HG03469 (cell line): ENCODE results near the gene CAMKMT.

Experiments
- ATAC-seq: cut with Tn5 transposase; IDR thresholded peaks from one replicate; pipeline ENCODE4 v1.9.1; 2021; ENCODE audit warnings: mild to moderate bottlenecking, moderate library complexity, moderate number of reproducible peaks; ENCODE audit not compliant: unreplicated experiment

CAMKMT gene

DNA sequence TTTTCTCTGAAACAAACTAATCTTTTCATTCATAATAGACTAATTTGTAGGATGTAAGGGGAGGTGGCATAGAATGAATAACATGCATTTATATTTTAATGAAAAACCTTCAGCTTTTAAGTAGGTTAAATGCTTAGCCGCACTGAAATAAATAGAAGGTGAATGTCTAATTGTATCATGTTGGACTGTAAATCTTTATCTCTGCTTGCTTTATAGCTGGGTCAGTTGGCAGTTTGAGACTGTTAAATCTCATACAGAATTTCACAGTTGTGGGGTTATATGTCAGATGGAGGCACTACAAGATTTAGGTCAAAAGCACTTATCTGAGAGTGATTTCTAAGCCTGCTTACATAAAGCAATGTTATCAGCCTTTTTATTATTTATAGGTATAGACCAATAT, 405.0 kb downstream of the CAMKMT start:
- ATAC-seq = no peak

- ATAC-seq = no peak
Measured at GRCh38 chr2:44767691-44768090, 405.9 kb downstream of the CAMKMT start.

- ATAC-seq = no peak
Measured at GRCh38 chr2:44768438-44769236, 406.9 kb downstream of the CAMKMT start.

DNA sequence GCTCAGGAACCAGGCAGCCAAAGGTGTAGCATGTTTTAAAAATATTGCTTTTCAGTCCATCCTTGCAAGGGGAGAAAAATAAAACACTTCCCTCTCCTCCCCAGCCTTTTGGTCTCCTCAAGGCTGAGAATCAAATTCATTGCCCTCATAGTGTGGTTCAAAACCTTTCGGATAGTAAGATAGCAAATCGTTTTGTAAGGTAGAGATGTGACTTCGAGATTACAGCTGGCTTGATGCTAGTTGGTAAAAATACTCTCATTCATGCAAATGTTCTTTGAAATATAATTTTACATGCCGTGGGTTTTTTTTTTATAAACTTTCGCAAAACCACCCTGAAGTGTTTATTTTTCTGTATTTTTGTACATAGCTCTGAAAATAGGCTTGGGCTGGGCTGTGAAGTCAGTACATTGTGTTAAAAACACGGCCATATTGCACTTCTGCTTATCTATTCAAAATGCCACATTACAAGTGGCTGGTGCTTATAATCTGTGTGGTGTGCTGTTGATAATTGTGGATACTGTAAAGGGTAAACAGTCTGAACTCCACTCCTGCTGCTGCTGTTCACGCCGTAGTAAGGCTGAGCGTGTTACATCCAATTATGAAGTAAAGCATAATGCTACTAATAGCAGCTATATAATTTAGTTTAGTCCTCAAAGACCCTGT, 407.7 kb downstream of the CAMKMT start:
- ATAC-seq = no peak

- no peak for ATAC-seq
Measured at GRCh38 chr2:44770221-44771195, 408.8 kb downstream of the CAMKMT start.

DNA sequence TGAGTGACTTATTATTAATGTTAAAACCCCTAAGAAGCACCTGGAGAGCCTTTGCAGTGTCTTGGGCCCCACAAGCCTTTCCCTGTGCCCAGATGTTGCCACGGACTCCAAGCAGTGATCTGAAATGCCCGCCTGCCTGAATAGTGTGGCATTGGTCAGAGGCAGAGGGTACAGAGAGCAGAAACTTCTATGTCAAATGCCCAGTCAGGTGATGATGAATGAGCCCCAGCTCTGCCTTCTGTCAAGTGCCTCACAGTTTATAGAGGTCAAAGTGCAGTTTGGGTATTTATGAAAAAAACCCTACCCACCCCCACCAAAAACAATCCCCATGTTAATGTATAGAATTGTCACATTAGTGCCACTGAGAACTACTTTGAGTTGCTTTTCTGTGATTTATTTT, 409.8 kb downstream of the CAMKMT start:
- no peak for ATAC-seq

- no peak for ATAC-seq
Measured at GRCh38 chr2:44772131-44772530, 410.4 kb downstream of the CAMKMT start.

- no peak for ATAC-seq
Measured at GRCh38 chr2:44772669-44773378, 411.1 kb downstream of the CAMKMT start.

GRCh38 chr2:44774826-44775492, 413.2 kb downstream of the CAMKMT start:
- no peak for ATAC-seq

- no peak for ATAC-seq
Measured at GRCh38 chr2:44777036-44777435, 415.3 kb downstream of the CAMKMT start.

DNA sequence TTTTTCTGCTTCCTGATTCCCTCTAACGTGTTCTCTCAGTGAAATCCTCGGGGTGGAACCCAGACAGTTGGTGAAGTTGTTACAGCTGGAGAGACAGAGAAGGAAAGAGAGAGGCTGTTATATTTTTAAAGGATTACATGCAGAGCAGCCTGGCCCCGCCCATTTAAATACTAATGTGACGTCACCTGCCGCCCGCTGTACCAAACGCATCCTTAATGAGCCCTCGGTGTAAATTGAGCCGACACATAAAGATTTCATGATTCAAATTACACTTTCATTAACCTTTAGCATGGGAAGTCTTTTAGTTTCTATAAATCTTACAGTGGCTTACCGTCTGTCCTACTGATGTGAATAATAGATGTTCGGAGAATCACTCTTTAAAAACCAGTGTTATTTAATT, 415.8 kb downstream of the CAMKMT start:
- ATAC-seq = no peak

- peak; percentile 21 for ATAC-seq
Measured at GRCh38 chr2:44778221-44778654, 416.5 kb downstream of the CAMKMT start.

- ATAC-seq = peak; percentile 81
Measured at GRCh38 chr2:44778671-44779476, 417.1 kb downstream of the CAMKMT start.

DNA sequence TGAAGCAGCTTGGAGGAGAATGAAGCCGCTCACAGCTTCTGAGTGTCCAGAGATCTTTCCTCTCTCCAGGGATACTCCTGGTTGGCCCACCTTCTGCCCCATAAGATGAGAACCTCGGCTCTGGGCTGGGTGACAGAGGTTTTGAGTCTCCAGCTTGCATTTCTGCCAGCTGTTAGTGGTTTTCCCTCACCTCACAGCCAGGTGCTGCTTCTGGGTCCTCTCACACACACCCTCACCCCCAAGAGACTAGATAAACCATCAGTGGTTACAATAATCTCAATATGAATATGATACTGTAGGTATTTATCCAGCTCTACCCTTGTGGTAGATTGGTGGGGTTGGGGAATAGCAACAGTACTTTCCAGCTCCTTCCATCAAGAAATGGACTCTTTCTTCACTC, 418.0 kb downstream of the CAMKMT start:
- no peak for ATAC-seq

DNA sequence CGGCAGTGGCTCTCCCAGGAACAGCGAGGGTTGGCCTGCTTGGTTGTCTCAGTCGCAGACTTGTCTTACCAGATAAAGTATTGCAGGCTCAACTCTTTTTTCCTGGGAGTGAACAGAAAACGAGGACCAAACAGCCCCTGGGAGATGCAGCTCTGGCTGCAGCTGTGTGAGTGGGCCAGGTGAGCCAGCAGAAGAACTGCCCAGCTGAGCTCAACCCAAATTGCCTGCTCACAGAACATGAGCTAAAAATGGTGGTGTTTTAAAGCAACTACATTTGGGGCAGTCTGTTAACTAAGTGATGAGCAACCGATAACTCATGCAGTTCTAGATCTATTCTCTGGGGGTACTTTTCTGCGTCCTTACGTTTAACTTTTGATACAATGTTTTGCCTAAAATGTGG, 418.7 kb downstream of the CAMKMT start:
- no peak for ATAC-seq

DNA sequence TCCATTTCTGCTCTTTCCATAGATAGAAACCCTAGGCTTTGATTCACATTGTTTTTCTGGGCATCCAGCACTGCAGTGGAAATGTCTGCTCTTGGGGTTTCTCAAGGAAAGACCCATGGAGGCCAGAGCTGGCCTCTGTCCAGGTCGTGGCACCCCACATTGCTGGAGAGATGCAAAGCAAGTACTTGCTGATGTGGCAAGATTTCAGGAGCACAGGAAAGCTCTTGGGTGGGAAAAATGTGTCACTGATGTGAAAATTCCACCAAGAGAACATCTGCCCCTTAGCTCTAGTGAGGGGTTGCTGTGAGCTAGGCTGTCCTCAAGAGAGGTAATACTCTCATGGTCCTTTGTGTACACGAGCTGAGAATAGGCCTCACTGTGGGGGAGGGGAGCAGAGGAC, 423.7 kb downstream of the CAMKMT start:
- ATAC-seq = no peak

DNA sequence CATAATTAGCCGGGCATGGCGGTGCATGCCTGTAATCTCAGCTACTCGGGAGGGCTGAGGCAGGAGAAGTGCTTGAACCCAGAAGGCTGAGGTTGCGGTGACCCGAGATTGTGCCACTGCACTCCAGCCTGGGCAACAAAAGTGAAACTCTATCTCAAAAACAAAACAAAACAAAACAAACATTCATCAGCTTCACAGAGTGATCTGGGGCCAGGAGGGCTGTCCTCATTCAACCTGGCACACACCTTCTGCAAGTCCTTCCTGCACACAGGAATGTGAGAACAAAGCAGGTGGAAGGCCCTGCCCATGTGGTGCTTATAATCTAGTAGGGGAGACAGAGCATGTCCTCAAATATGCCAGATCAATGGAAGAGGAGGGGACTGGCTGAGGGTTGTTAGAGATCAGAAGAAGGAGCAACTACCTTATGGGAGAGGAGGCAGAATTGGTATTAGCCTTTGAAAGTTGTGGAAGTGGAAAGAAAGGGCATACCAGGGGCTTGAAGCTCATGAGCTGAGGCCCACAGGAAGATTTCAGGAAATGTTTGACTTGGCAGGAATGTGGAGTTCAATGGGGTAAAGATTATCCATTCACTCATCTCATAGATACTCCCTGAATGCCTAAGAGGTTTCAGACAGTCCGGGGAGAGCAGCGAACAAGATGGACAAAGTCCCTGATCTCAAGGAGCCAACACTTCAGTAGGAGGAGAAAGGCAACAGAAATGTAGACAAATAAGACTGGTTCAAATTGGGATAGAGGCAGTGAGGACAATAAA, 424.5 kb downstream of the CAMKMT start:
- no peak for ATAC-seq

GRCh38 chr2:44786817-44787214, 425.1 kb downstream of the CAMKMT start:
- ATAC-seq = no peak
